Chondrocyte (in vitro differentiated cells): ENCODE data around the gene RALGPS1. TPM values are rescaled to one million over a fixed set of nuclear protein-coding genes. Genes with fewer than 3 reads are reported as not detected.

Experiments used
- DNase-seq: peaks from one replicate; pipeline ENCODE4 v3.0.0; 2021; ENCODE audit warnings: mixed read lengths, low spot score
- H3K27ac Mint-ChIP-seq: one replicate; pipeline ENCODE4 v1.8.0; 2021; ENCODE audit warnings: mild to moderate bottlenecking, moderate library complexity, mixed read lengths; ENCODE audit not compliant: unreplicated experiment
- H3K27me3 Mint-ChIP-seq: 2 replicates; pipeline ENCODE4 v1.8.0; 2021; ENCODE audit warnings: low read depth, mixed read lengths
- H3K36me3 Mint-ChIP-seq: 2 replicates; pipeline ENCODE4 v1.8.0; 2021; ENCODE audit warnings: low read depth, mixed read lengths
- H3K4me1 Mint-ChIP-seq: 2 replicates; pipeline ENCODE4 v1.8.0; 2021; ENCODE audit warnings: low read depth, mild to moderate bottlenecking, mixed read lengths
- H3K4me3 Mint-ChIP-seq: one replicate; pipeline ENCODE4 v1.8.0; 2021; ENCODE audit warnings: mild to moderate bottlenecking, moderate library complexity, mixed read lengths; ENCODE audit not compliant: unreplicated experiment
- H3K9me3 Mint-ChIP-seq: 2 replicates; pipeline ENCODE4 v1.8.0; 2021; ENCODE audit warnings: low read depth, mixed read lengths
- CTCF ChIP-seq: fragments of 200-600 bp; sonication (generic); IDR thresholded peaks from 2 replicates; pipeline ENCODE4 v1.5.0; 2021; ENCODE audit warnings: antibody characterized with exemption, mild to moderate bottlenecking, moderate library complexity
- total RNA-seq: library from RNA; stranded (reverse); gene quantifications from 3 replicates; pipeline ENCODE4 v1.2.1, GENCODE V29; 2021

The RALGPS1 gene
- total RNA-seq, 1 donor from 2014 or later = 8.1 TPM

DNA sequence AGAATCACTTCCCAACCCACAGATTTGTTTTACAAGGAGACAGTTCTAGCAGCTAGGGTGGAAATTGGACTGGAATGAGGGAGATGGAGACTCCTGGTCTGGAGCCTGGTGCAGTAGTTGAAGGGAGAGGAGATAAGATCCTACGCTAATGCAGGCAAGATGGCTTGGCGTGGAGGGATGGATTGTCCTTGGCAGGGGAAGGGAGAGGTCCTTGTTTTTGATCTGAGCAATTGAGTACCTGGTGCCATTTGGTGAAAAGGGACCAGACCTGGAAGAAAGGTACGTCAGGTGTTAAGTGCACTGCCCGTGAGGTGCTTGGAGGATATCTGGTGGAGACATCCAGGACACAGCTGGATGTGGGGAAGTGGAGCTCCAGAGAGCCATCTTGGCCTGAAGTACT lies 172.2 kb downstream of the RALGPS1 start:
- Mint-ChIP-seq H3K27ac (no peak overlapping the region), H3K4me3 (no peak overlapping the region), H3K9me3 (no peaks in the 10 kb centered on the region), H3K36me3 (peaks cover 15% of the 10 kb centered on the region), H3K4me1 (no peaks in the 10 kb centered on the region), H3K27me3 (no peaks in the 10 kb centered on the region)
- no peak for TF ChIP-seq CTCF
- DNase-seq = no peak

DNA sequence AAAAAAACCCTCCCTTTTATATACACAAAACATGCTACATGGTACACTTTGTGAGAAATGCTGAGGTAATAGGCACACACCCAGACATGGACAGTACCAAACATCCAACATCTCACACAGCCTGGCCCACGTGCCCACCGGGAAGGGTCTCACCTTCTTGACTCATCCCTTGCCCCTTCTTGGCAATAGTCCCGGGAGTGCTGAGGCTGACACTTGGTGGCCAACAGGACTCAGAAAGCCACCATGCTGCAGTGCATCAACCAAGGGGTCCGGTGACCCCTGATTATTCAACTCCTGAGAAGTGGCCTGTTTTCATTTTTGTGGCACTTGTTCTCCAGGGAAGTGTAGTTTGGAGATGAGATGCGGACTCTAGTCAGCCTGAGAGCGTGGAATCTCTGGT lies 172.8 kb downstream of the RALGPS1 start:
- no peaks in the 10 kb centered on the region for H3K27me3 Mint-ChIP-seq
- no peak overlapping the region for H3K27ac Mint-ChIP-seq
- no peaks in the 10 kb centered on the region for H3K4me1 Mint-ChIP-seq
- no peaks in the 10 kb centered on the region for H3K9me3 Mint-ChIP-seq
- DNase-seq = no peak
- H3K4me3 Mint-ChIP-seq = no peak overlapping the region
- no peak for TF ChIP-seq CTCF
- H3K36me3 Mint-ChIP-seq = peaks cover 15% of the 10 kb centered on the region

- no peak for DNase-seq
- no peak overlapping the region for H3K4me3 Mint-ChIP-seq
- no peak for TF ChIP-seq CTCF
- no peaks in the 10 kb centered on the region for H3K9me3 Mint-ChIP-seq
- H3K27me3 Mint-ChIP-seq = no peaks in the 10 kb centered on the region
- H3K36me3 Mint-ChIP-seq = peaks cover 17% of the 10 kb centered on the region
- H3K27ac Mint-ChIP-seq = no peak overlapping the region
- H3K4me1 Mint-ChIP-seq = no peaks in the 10 kb centered on the region
Observed at GRCh38 chr9:127087836-127088235, 173.3 kb downstream of the RALGPS1 start.

DNA sequence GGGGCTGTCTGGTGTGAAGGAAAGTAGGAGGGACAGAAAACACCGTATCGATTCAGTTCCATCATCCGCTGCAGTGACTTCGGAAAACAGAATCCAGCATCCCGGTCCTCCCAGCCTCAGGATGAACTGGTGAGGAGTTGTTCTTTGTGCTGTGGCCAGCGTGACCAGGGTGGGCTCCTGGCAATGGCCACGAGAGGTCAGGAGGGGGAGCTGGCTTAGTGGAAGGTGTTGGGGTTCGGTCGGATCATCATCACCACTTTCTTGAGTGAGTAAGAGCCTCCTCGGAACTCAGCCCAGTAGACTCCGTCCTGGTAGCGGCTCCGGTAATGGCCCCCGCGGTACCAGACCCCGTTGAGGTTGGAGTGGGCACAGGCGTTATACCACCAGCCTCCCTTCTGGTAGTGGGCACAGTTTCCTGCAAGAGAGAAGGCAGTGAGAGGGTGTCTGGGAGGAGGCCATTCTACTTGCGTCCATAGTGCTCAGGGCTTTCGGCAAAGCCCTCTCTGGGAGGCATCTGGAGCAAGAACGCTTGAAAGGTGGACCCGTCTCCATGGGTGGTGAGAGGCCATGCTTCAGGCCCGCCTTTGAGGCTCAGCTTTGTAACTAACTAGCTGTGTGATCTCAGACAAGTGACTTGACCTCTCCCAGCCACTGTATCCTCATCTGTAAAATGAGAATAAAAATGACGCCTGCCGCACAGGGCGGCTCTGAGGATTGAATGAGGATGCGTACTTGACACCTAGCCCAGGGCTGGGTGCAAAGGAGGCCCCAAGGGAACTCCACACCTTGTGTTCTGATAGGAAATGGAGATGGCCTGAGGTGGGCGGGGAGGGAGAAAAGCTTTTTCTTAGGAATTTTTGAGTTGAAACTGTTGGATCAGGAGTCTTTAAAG lies 174.4 kb downstream of the RALGPS1 start:
- no peak for TF ChIP-seq CTCF
- no peaks in the 10 kb centered on the region for H3K4me1 Mint-ChIP-seq
- no peak overlapping the region for H3K4me3 Mint-ChIP-seq
- H3K27me3 Mint-ChIP-seq = no peaks in the 10 kb centered on the region
- H3K27ac Mint-ChIP-seq = no peak overlapping the region
- H3K36me3 Mint-ChIP-seq = peaks cover 17% of the 10 kb centered on the region
- no peak for DNase-seq
- no peaks in the 10 kb centered on the region for H3K9me3 Mint-ChIP-seq

- no peaks in the 10 kb centered on the region for H3K27me3 Mint-ChIP-seq
Observed at GRCh38 chr9:127089631-127090081, 175.1 kb downstream of the RALGPS1 start.

More at GRCh38 chr9:127089631-127090081, 175.1 kb downstream of the RALGPS1 start:
- Mint-ChIP-seq H3K4me1 (no peaks in the 10 kb centered on the region), H3K36me3 (peaks cover 17% of the 10 kb centered on the region), H3K27ac (no peak overlapping the region), H3K4me3 (no peak overlapping the region), H3K9me3 (no peaks in the 10 kb centered on the region)
- no peak for DNase-seq
- no peak for TF ChIP-seq CTCF
